Astrocyte (in vitro differentiated cells and primary cell): ENCODE data around the gene TBC1D16. TPM values are rescaled to one million over a fixed set of nuclear protein-coding genes. Genes with fewer than 3 reads are reported as not detected.

ENCODE experiments used
- DNase-seq: peaks from one replicate; pipeline ENCODE4 v3.0.0-alpha.2; 2010; ENCODE audit warnings: low read depth
- FAIRE-seq: peaks from 2 replicates; lab custom pipeline; 2011; peaks lifted over from hg19 to GRCh38; lab: Jason Lieb, UNC
- H2AFZ ChIP-seq: 2 replicates; pipeline ENCODE4 v1.6.0; 2012; ENCODE audit warnings: low read depth, low read length, inconsistent platforms
- H3K27ac ChIP-seq: 2 replicates; pipeline ENCODE4 v1.5.1; 2011; ENCODE audit warnings: low read depth, low read length, inconsistent platforms
- H3K27me3 ChIP-seq: 2 replicates; pipeline ENCODE4 v1.6.0; 2011; ENCODE audit warnings: low read length, inconsistent platforms; ENCODE audit not compliant: insufficient read depth
- H3K36me3 ChIP-seq: 2 replicates; pipeline ENCODE4 v1.5.1; 2011; ENCODE audit warnings: low read length, inconsistent platforms; ENCODE audit not compliant: insufficient read depth
- H3K4me1 ChIP-seq: 2 replicates; pipeline ENCODE4 v1.5.1; 2011; ENCODE audit warnings: low read length, inconsistent platforms; ENCODE audit not compliant: insufficient read depth
- H3K4me2 ChIP-seq: 2 replicates; pipeline ENCODE4 v1.6.0; 2012; ENCODE audit warnings: low read length, inconsistent platforms
- H3K4me3 ChIP-seq: 2 replicates; pipeline ENCODE4 v1.5.1; 2011; ENCODE audit warnings: low read depth, mild to moderate bottlenecking, low read length, inconsistent platforms; ENCODE audit not compliant: insufficient read depth
- H3K79me2 ChIP-seq: 2 replicates; pipeline ENCODE4 v1.6.0; 2012; ENCODE audit warnings: mild to moderate bottlenecking, low read length, inconsistent platforms; ENCODE audit not compliant: insufficient read depth
- H3K9ac ChIP-seq: 2 replicates; pipeline ENCODE4 v1.6.0; 2012; ENCODE audit warnings: mild to moderate bottlenecking, low read length, inconsistent platforms
- H3K9me3 ChIP-seq: 2 replicates; pipeline ENCODE4 v1.5.1; 2012; ENCODE audit warnings: low read depth, mild to moderate bottlenecking, low read length, inconsistent platforms; ENCODE audit not compliant: insufficient read depth
- H4K20me1 ChIP-seq: 2 replicates; pipeline ENCODE4 v1.6.0; 2012; ENCODE audit warnings: low read length, inconsistent platforms; ENCODE audit not compliant: insufficient read depth
- H3K27ac Mint-ChIP-seq: one replicate; pipeline ENCODE4 v1.8.0; 2021; ENCODE audit warnings: mild to moderate bottlenecking, mixed read lengths; ENCODE audit not compliant: unreplicated experiment
- H3K27me3 Mint-ChIP-seq: one replicate; pipeline ENCODE4 v1.8.0; 2021; ENCODE audit warnings: low read depth, mixed read lengths; ENCODE audit not compliant: unreplicated experiment
- H3K36me3 Mint-ChIP-seq: one replicate; pipeline ENCODE4 v1.8.0; 2021; ENCODE audit warnings: low read depth, mixed read lengths; ENCODE audit not compliant: unreplicated experiment
- H3K4me1 Mint-ChIP-seq: one replicate; pipeline ENCODE4 v1.8.0; 2021; ENCODE audit warnings: low read depth, mixed read lengths; ENCODE audit not compliant: unreplicated experiment
- H3K4me3 Mint-ChIP-seq: one replicate; pipeline ENCODE4 v1.8.0; 2021; ENCODE audit warnings: mild to moderate bottlenecking, moderate library complexity, mixed read lengths; ENCODE audit not compliant: unreplicated experiment
- H3K9me3 Mint-ChIP-seq: one replicate; pipeline ENCODE4 v1.8.0; 2021; ENCODE audit warnings: mild to moderate bottlenecking, mixed read lengths; ENCODE audit not compliant: unreplicated experiment
- EZH2 ChIP-seq: IDR thresholded peaks from 2 replicates; pipeline ENCODE4 v1.6.1; 2012; ENCODE audit warnings: mild to moderate bottlenecking, low read length, inconsistent platforms; ENCODE audit not compliant: insufficient read depth
- total RNA-seq: library from RNA; stranded (reverse); gene quantifications from 2 replicates; pipeline ENCODE4 v1.2.1, GENCODE V29; 2021
- TF ChIP-seq, protein P1 (sequence below): IDR thresholded peaks from 2 replicates; pipeline ENCODE4 v1.5.1; 2011; ENCODE audit warnings: low read depth, mild to moderate bottlenecking, inconsistent platforms, low read length, moderate library complexity; ENCODE audit not compliant: insufficient read depth

Gene TBC1D16
- total RNA-seq, 1 donor from 2014 or later = 37.6 TPM

DNA sequence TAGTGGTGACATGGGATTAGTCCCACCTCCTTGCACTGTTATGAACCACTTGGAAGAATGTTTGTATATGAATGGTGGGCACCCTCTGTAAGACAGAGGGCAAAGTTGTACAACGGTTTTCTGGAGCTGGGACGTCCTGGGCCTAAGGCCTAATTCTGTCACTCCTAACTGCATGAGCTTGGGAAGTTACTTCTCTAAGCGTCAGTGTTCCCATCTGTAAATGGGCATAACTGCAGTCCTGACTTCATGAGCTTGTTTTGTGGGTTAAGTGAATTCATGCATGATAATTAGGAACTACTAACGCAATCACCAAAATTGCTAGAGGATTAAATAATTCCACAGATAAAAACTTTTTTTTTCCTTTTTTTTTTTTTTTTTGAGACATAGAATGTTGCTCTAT, 1.8 kb downstream of the TBC1D16 start:
- no peak overlapping the region for H3K27ac Mint-ChIP-seq

DNA sequence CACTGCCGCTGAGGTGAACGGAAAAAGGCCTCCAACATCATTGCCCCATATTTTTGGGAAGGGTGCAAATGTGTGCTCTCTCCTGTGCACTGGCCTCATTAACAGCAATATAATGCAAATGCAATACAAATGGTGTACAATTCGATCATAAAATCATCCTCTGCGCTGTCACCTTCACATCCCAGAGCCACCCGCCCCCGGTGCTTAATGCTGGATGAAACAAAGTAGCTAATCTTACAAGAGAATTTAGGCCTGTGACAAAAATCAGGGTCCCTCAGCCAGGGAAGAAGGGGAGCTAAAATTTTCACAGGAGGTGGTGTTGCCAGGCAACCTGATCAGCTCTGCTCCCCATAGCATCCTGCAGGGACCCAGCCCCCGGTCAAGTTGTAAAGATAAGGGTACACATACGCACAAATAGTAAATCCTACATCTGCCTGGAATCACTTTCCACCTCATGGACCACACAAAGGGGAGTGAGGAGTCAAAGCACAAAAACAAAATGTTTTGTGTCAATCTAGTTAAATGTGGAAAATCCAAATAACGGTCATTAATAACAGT, 3.0 kb downstream of the TBC1D16 start:
- no peaks in the 10 kb centered on the region for H3K36me3 ChIP-seq
- peaks cover 27% of the 10 kb centered on the region for H3K4me1 ChIP-seq
- H3K36me3 Mint-ChIP-seq = peaks cover 2% of the 10 kb centered on the region
- H3K79me2 ChIP-seq = peaks cover 73% of the 10 kb centered on the region
- no peak for FAIRE-seq
- no peak overlapping the region for H3K27ac Mint-ChIP-seq
- H3K27ac ChIP-seq = no peak overlapping the region
- H4K20me1 ChIP-seq = peaks cover 71% of the 10 kb centered on the region
- H3K27me3 Mint-ChIP-seq = no peaks in the 10 kb centered on the region
- H3K27me3 ChIP-seq = no peaks in the 10 kb centered on the region
- H3K4me3 ChIP-seq = no peak overlapping the region
- no peak for DNase-seq
- no peaks in the 10 kb centered on the region for H3K9me3 ChIP-seq
- H3K4me1 Mint-ChIP-seq = peaks cover 23% of the 10 kb centered on the region
- TF ChIP-seq, protein P1, sequence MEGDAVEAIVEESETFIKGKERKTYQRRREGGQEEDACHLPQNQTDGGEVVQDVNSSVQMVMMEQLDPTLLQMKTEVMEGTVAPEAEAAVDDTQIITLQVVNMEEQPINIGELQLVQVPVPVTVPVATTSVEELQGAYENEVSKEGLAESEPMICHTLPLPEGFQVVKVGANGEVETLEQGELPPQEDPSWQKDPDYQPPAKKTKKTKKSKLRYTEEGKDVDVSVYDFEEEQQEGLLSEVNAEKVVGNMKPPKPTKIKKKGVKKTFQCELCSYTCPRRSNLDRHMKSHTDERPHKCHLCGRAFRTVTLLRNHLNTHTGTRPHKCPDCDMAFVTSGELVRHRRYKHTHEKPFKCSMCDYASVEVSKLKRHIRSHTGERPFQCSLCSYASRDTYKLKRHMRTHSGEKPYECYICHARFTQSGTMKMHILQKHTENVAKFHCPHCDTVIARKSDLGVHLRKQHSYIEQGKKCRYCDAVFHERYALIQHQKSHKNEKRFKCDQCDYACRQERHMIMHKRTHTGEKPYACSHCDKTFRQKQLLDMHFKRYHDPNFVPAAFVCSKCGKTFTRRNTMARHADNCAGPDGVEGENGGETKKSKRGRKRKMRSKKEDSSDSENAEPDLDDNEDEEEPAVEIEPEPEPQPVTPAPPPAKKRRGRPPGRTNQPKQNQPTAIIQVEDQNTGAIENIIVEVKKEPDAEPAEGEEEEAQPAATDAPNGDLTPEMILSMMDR = no peak
- no peak for TF ChIP-seq EZH2
- no peak overlapping the region for H3K4me2 ChIP-seq
- no peak overlapping the region for H3K4me3 Mint-ChIP-seq
- H3K9ac ChIP-seq = no peak overlapping the region
- H2AFZ ChIP-seq = no peak overlapping the region
- no peaks in the 10 kb centered on the region for H3K9me3 Mint-ChIP-seq

More for the DNA sequence above, 1.8 kb downstream of the TBC1D16 start:
- Histone ChIP-seq H3K4me3 (no peak overlapping the region), H3K27me3 (no peaks in the 10 kb centered on the region), H2AFZ (no peak overlapping the region), H3K4me1 (peaks cover 20% of the 10 kb centered on the region), H3K4me2 (no peak overlapping the region), H3K36me3 (no peaks in the 10 kb centered on the region), H3K27ac (no peak overlapping the region), H3K9ac (no peak overlapping the region), H3K9me3 (no peaks in the 10 kb centered on the region), H4K20me1 (peaks cover 59% of the 10 kb centered on the region), H3K79me2 (peaks cover 61% of the 10 kb centered on the region)
- H3K36me3 Mint-ChIP-seq = peaks cover 2% of the 10 kb centered on the region
- H3K9me3 Mint-ChIP-seq = no peaks in the 10 kb centered on the region
- peaks cover 18% of the 10 kb centered on the region for H3K4me1 Mint-ChIP-seq
- FAIRE-seq = no peak
- H3K27me3 Mint-ChIP-seq = no peaks in the 10 kb centered on the region
- DNase-seq = no peak
- TF ChIP-seq, protein P1 = no peak
- no peak for TF ChIP-seq EZH2
- peak overlapping the region; percentile 95 for H3K4me3 Mint-ChIP-seq

DNA sequence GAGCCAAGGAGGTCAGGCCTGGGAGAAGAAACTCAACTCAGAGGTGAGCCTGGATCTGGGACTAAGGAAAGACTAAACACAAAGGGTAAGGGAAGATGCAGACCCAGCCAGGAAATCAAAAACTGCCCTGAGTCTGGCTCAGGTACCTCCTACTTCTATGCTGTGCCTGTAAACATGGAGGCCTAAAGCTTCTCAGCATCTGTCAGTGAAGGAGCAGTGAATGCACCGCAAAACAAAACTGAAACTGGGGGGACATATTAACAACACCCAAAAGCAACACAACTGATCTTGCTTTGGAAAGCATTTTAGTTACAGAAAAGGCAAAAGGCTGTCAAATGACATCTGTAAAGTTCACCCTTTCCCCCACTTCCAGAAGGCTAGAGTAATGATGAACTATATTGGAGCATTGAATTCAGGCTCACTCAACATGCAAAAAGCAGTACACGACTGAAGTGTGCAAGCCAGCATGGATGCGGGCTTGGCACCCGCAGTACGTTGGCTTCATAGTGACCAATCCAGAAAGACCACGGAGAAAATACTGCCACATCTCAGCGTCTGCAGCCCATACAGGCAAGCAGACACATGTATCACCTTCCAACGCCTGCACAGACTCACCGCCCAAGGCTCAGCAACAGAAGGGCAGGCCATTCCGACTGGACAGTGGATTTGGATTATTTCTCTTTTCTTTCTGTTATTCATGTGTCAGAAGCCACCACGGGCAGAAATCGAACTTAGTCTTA, 3.8 kb downstream of the TBC1D16 start:
- H3K4me3 Mint-ChIP-seq = no peak overlapping the region
- Histone ChIP-seq H3K79me2 (peaks cover 78% of the 10 kb centered on the region), H3K4me1 (peaks cover 24% of the 10 kb centered on the region), H3K4me3 (no peak overlapping the region), H4K20me1 (peaks cover 77% of the 10 kb centered on the region), H3K4me2 (no peak overlapping the region), H3K9ac (no peak overlapping the region), H3K36me3 (no peaks in the 10 kb centered on the region), H3K27ac (no peak overlapping the region), H3K27me3 (no peaks in the 10 kb centered on the region), H2AFZ (no peak overlapping the region), H3K9me3 (no peaks in the 10 kb centered on the region)
- TF ChIP-seq EZH2 = no peak
- TF ChIP-seq, protein P1 = no peak
- no peaks in the 10 kb centered on the region for H3K27me3 Mint-ChIP-seq
- FAIRE-seq (no peak), DNase-seq (no peak)
- peaks cover 23% of the 10 kb centered on the region for H3K4me1 Mint-ChIP-seq
- no peak overlapping the region for H3K27ac Mint-ChIP-seq
- no peaks in the 10 kb centered on the region for H3K36me3 Mint-ChIP-seq
- no peaks in the 10 kb centered on the region for H3K9me3 Mint-ChIP-seq
